Liver (tissue), 9 donors: ENCODE data around the gene HGFAC. TPM values are rescaled to one million over a fixed set of nuclear protein-coding genes. Genes with fewer than 3 reads are reported as not detected.

ENCODE experiments used
- DNase-seq: peaks from one replicate; pipeline ENCODE4 v3.0.0-alpha.2; 2017; ENCODE audit warnings: low spot score
- H3K27ac ChIP-seq, 2 donors: one replicate each; pipeline ENCODE4 v1.7.0; 2013; ENCODE audit warnings: inconsistent platforms in 2 of 2, low read length in 2 of 2, control low read depth in 1 of 2, low read depth in 1 of 2, mild to moderate bottlenecking in 1 of 2
- H3K27me3 ChIP-seq, 4 donors: one replicate each; pipeline versions ENCODE4 v1.6.1 to v1.7.0; 2013; ENCODE audit warnings: low read length in 3 of 4, inconsistent platforms in 1 of 4, mild to moderate bottlenecking in 1 of 4, moderate library complexity in 1 of 4; ENCODE audit not compliant: control insufficient read depth in 4 of 4, insufficient read depth in 4 of 4
- H3K36me3 ChIP-seq, 4 donors: one replicate each; pipeline versions ENCODE4 v1.6.1 to v1.7.0; 2013; ENCODE audit warnings: low read length in 3 of 4, mild to moderate bottlenecking in 3 of 4, low read depth in 1 of 4, moderate library complexity in 1 of 4; ENCODE audit not compliant: control insufficient read depth in 4 of 4, insufficient read depth in 3 of 4
- H3K4me1 ChIP-seq, 4 donors: one replicate each; pipeline versions ENCODE4 v1.6.1 to v1.7.0; 2013; ENCODE audit warnings: low read length in 3 of 4, mild to moderate bottlenecking in 3 of 4, moderate library complexity in 1 of 4; ENCODE audit not compliant: control insufficient read depth in 4 of 4, insufficient read depth in 4 of 4
- H3K4me3 ChIP-seq, 3 donors: one replicate each; pipeline versions ENCODE4 v1.6.1 to v1.7.0; 2013; ENCODE audit warnings: low read length in 3 of 3, control low read depth in 1 of 3, low read depth in 1 of 3, mild to moderate bottlenecking in 1 of 3
- H3K9ac ChIP-seq, 2 donors: one replicate each; pipeline ENCODE4 v1.7.0; 2013; ENCODE audit warnings: low read length in 2 of 2, mild to moderate bottlenecking in 2 of 2, moderate library complexity in 2 of 2, control low read depth in 1 of 2, low read depth in 1 of 2
- H3K9me3 ChIP-seq, 4 donors: one replicate each; pipeline versions ENCODE4 v1.6.1 to v1.7.0; 2013; ENCODE audit warnings: low read length in 3 of 4; ENCODE audit not compliant: control insufficient read depth in 4 of 4
- ATF3 ChIP-seq: IDR thresholded peaks from 2 replicates; pipeline ENCODE4 v1.6.1; 2016; ENCODE audit warnings: antibody characterized with exemption
- CTCF ChIP-seq: fragments of 150-350 bp; IDR thresholded peaks from 2 replicates; pipeline ENCODE4 v1.5.1; 2017; ENCODE audit warnings: improper control_type of control experiment, low read depth, low read length; ENCODE audit not compliant: missing input control
- EGR1 ChIP-seq, 2 donors: IDR thresholded peaks; 2 replicates each; pipeline ENCODE4 v1.6.1; 2016 to 2018; ENCODE audit warnings: antibody characterized with exemption in 2 of 2, low read depth in 2 of 2
- FOXA1 ChIP-seq: IDR thresholded peaks from 2 replicates; pipeline ENCODE4 v1.6.1; 2016; ENCODE audit warnings: antibody characterized with exemption
- FOXA2 ChIP-seq: IDR thresholded peaks from 2 replicates; pipeline ENCODE4 v1.6.1; 2016; ENCODE audit warnings: antibody characterized with exemption
- GABPA ChIP-seq, 2 donors: IDR thresholded peaks in 1 of 2; conservative IDR thresholded peaks in 1 of 2; 2 replicates each; pipeline ENCODE4 v1.6.1; 2016; ENCODE audit warnings: antibody characterized with exemption in 2 of 2, mild to moderate bottlenecking in 1 of 2, moderate library complexity in 1 of 2
- HNF4A ChIP-seq, 2 donors: conservative IDR thresholded peaks; 2 replicates each; pipeline ENCODE4 v1.6.1; 2016; ENCODE audit warnings: antibody characterized with exemption in 2 of 2, mild to moderate bottlenecking in 2 of 2
- JUND ChIP-seq, 2 donors: IDR thresholded peaks; 2 replicates each; pipeline ENCODE4 v1.6.1; 2016; ENCODE audit warnings: antibody characterized with exemption in 2 of 2
- MAX ChIP-seq: IDR thresholded peaks from 2 replicates; pipeline ENCODE4 v1.6.1; 2016; ENCODE audit warnings: antibody characterized with exemption
- NR2F2 ChIP-seq: IDR thresholded peaks from 2 replicates; pipeline ENCODE4 v1.6.1; 2016; ENCODE audit warnings: antibody characterized with exemption
- RAD21 ChIP-seq, 2 donors: IDR thresholded peaks; 2 replicates each; pipeline ENCODE4 v1.6.1; 2016; ENCODE audit warnings: antibody characterized with exemption in 2 of 2, mild to moderate bottlenecking in 2 of 2
- REST ChIP-seq: IDR thresholded peaks from 2 replicates; pipeline ENCODE4 v1.6.1; 2016; ENCODE audit warnings: antibody characterized with exemption, mild to moderate bottlenecking
- RXRA ChIP-seq, 2 donors: IDR thresholded peaks; 2 replicates each; pipeline ENCODE4 v1.6.1; 2017 to 2018; ENCODE audit warnings: antibody characterized with exemption in 2 of 2, mild to moderate bottlenecking in 1 of 2
- SP1 ChIP-seq: IDR thresholded peaks from 2 replicates; pipeline ENCODE4 v1.6.1; 2018; ENCODE audit warnings: antibody characterized with exemption, mild to moderate bottlenecking
- YY1 ChIP-seq: IDR thresholded peaks from 2 replicates; pipeline ENCODE4 v1.6.1; 2016; ENCODE audit warnings: antibody characterized with exemption, mild to moderate bottlenecking
- ZBTB33 ChIP-seq: IDR thresholded peaks from 2 replicates; pipeline ENCODE4 v1.6.1; 2016; ENCODE audit warnings: antibody characterized with exemption
- WGBS: extraction: QIAGEN DNeasy Blood & Tissue Kit; methylation state at CpG from one replicate; pipeline ENCODE4 v1.1.7; 2013; 5-methylcytosine and 5-hydroxymethylcytosine counted together
- polyA plus RNA-seq, 2 donors: library from polyadenylated mRNA; stranded (reverse) in 1 of 2; unstranded in 1 of 2; fragments of 200-250 nt in 1 of 2; fragments of >200 nt in 1 of 2; fragmentation: Nextera tagmentation in 1 of 2; extraction: Ambion mirVana in 1 of 2; gene quantifications; one replicate each; pipeline versions ENCODE4 v1.2.1 to v1.2.3, GENCODE V29; 2013 to 2015
- total RNA-seq, 2 donors: library from RNA; depleted of rRNA; stranded (reverse); fragments of >200 nt; gene quantifications; one replicate each; pipeline ENCODE4 v1.2.3, GENCODE V29; 2014
- donor health status: healthy.
- donor health status: healthy.
- donor health status: healthy.
- donor health status: healthy.
- donor health status: healthy.

HGFAC gene
- total and polyA plus RNA-seq, 4 donors, result 23.3 to 133 (median 82.7) TPM

GRCh38 chr4:3449574-3450534, 8.1 kb downstream of the HGFAC start:
- no peaks in the 10 kb centered on the region for H3K4me1 ChIP-seq
- WGBS, result 85% methylated on average over 35 of the region's 35 CpGs
- no peaks in the 10 kb centered on the region for H3K9me3 ChIP-seq
- no peak overlapping the region for H3K9ac ChIP-seq
- DNase-seq, result no peak
- no peak for TF ChIP-seq FOXA2
- TF ChIP-seq GABPA (IDR thresholded peaks at IDR 0.05 in 1 of 2, conservative IDR thresholded peaks at IDR 0.05 in 1 of 2), result no peak
- no peak for TF ChIP-seq RXRA (IDR thresholded peaks at IDR 0.05)
- no peak for TF ChIP-seq HNF4A (conservative IDR thresholded peaks at IDR 0.05)
- no peak for TF ChIP-seq MAX
- no peak for TF ChIP-seq ATF3
- no peak for TF ChIP-seq RAD21 (IDR thresholded peaks at IDR 0.05)
- TF ChIP-seq YY1, result no peak
- TF ChIP-seq SP1, result no peak
- H3K27ac ChIP-seq, result no peak overlapping the region
- H3K27me3 ChIP-seq, result no peaks in the 10 kb centered on the region
- H3K4me3 ChIP-seq, result no peak overlapping the region
- peaks cover 0 to 21% (median 6%) of the 10 kb centered on the region in 4 donors for H3K36me3 ChIP-seq

GRCh38 chr4:3450643-3451042, 8.9 kb downstream of the HGFAC start:
- no peak overlapping the region for H3K27ac ChIP-seq
- H3K9me3 ChIP-seq, result no peaks in the 10 kb centered on the region
- peaks cover 0 to 18% (median 4%) of the 10 kb centered on the region in 4 donors for H3K36me3 ChIP-seq
- no peaks in the 10 kb centered on the region for H3K27me3 ChIP-seq
- H3K9ac ChIP-seq, result no peak overlapping the region
- no peak for DNase-seq
- 97% methylated on average over 4 of the region's 4 CpGs for WGBS
- no peaks in the 10 kb centered on the region for H3K4me1 ChIP-seq
- TF ChIP-seq GABPA (IDR thresholded peaks at IDR 0.05 in 1 of 2, conservative IDR thresholded peaks at IDR 0.05 in 1 of 2), result no peak
- TF ChIP-seq MAX, result no peak
- no peak for TF ChIP-seq EGR1 (IDR thresholded peaks at IDR 0.05; ENCODE audit: low read depth in 2 of 2)
- no peak overlapping the region for H3K4me3 ChIP-seq

GRCh38 chr4:3451956-3452355, 10.2 kb downstream of the HGFAC start:
- WGBS, result 57% methylated on average over 3 of the region's 3 CpGs
- Histone ChIP-seq H3K36me3 (peaks cover 0 to 12% (median 2%) of the 10 kb centered on the region in 4 donors), H3K9ac (no peak overlapping the region), H3K27ac (peak overlapping the region; percentile 15 to 43), H3K4me3 (no peak overlapping the region), H3K4me1 (no peaks in the 10 kb centered on the region), H3K27me3 (no peaks in the 10 kb centered on the region), H3K9me3 (no peaks in the 10 kb centered on the region)
- DNase-seq, result no peak
- TF ChIP-seq MAX (no peak), ATF3 (no peak), FOXA1 (no peak), ZBTB33 (no peak), YY1 (no peak), EGR1 (IDR thresholded peaks at IDR 0.05; ENCODE audit: low read depth in 2 of 2) (no peak), JUND (IDR thresholded peaks at IDR 0.05) (no peak), NR2F2 (no peak), REST (no peak), CTCF (no peak)
